ENCODE results near the gene UGT1A4. TPM values are rescaled to one million over a fixed set of nuclear protein-coding genes. Genes with fewer than 3 reads are reported as not detected.
"Not testable (repeated sequence)": the region's sequence is repeated elsewhere in the genome, so short reads cannot be mapped to it uniquely, and the experiment has no call there.

Gene UGT1A4
- total RNA-seq, 1 donor from 2014 or later: not detected

DNA sequence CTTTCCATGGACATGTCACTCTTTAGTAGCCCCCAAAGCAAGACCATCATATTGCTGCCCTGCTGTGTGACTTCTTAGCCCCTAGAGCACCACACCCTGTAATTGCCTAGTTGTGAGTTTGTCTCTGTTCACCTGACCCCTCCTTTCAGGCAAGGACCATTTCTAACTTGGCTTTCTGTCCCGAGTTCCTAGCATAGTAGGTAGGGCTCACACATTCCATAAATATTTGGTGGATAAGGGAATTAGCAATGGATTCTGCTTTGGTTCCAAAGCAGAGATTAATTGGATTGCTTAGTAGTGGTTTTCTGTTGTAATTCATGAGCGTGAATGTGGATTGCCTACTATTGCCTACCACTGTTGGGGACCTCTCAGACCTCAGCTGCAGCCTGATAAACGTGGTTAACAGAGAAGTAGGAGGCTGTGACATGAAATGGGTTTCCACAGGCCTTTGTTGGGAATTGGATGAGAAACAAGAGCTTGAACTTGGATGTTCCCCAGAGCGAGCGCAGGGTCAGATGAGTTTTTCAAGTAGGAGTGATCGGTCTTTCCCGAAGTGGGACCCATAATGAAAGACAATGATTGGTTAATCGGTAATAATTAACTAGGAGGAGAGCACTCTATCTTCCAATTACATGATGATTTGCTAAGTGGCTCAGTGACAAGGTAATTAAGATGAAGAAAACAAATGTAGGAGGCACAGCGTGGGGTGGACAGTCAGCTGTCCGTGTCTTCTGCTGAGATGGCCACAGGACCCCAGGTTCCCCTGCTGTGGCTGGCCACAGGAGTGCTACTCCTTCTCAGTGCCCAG is 28.1 kb downstream of the UGT1A4 start:
- H3K27ac Mint-ChIP-seq: no peak overlapping the region
- DNase-seq (ENCODE audit: low spot score in 2 of 2, unreplicated experiment in 2 of 2): no peak
- H3K27me3 Mint-ChIP-seq (ENCODE audit: low read depth): peaks cover 8% of the 10 kb centered on the region
- H3K4me3 Mint-ChIP-seq: no peak overlapping the region
- no peaks in the 10 kb centered on the region for H3K4me1 Mint-ChIP-seq
- no peak for TF ChIP-seq CTCF (IDR thresholded peaks at IDR 0.05; ENCODE audit: unreplicated experiment)
- H3K36me3 Mint-ChIP-seq: no peaks in the 10 kb centered on the region
- peaks cover 38% of the 10 kb centered on the region for H3K9me3 Mint-ChIP-seq

GRCh38 chr2:233747283-233747544 is 28.7 kb downstream of the UGT1A4 start:
- no peak overlapping the region for H3K4me3 Mint-ChIP-seq
- no peaks in the 10 kb centered on the region for H3K4me1 Mint-ChIP-seq
- DNase-seq (ENCODE audit: low spot score in 2 of 2, unreplicated experiment in 2 of 2): no peak
- TF ChIP-seq CTCF (IDR thresholded peaks at IDR 0.05; ENCODE audit: unreplicated experiment): no peak
- no peak overlapping the region for H3K27ac Mint-ChIP-seq
- no peaks in the 10 kb centered on the region for H3K36me3 Mint-ChIP-seq
- H3K9me3 Mint-ChIP-seq: peaks cover 42% of the 10 kb centered on the region
- H3K27me3 Mint-ChIP-seq (ENCODE audit: low read depth): peaks cover 5% of the 10 kb centered on the region

DNA sequence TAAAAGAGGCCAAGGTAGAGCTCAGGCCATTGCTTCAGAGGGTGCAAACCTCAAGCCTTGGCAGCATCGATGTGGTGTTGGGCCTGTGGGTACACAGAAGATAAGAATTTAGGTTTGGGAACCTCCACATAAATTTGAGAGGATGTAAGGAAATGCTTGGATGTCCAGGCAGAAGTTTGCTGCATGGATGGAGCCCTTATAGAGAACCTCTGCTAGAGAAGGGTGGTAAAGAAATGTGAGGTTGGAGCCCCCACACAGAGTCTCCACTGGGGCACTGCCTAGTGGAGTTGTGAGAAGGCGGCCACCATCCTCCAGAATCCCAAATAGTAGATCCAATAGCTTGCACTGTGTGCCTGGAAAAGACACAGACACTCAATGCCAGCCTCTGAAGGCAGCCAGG is 32.2 kb downstream of the UGT1A4 start:
- DNase-seq (ENCODE audit: low spot score in 2 of 2, unreplicated experiment in 2 of 2); H3K27me3 Mint-ChIP-seq (ENCODE audit: low read depth): not testable (repeated sequence)

DNA sequence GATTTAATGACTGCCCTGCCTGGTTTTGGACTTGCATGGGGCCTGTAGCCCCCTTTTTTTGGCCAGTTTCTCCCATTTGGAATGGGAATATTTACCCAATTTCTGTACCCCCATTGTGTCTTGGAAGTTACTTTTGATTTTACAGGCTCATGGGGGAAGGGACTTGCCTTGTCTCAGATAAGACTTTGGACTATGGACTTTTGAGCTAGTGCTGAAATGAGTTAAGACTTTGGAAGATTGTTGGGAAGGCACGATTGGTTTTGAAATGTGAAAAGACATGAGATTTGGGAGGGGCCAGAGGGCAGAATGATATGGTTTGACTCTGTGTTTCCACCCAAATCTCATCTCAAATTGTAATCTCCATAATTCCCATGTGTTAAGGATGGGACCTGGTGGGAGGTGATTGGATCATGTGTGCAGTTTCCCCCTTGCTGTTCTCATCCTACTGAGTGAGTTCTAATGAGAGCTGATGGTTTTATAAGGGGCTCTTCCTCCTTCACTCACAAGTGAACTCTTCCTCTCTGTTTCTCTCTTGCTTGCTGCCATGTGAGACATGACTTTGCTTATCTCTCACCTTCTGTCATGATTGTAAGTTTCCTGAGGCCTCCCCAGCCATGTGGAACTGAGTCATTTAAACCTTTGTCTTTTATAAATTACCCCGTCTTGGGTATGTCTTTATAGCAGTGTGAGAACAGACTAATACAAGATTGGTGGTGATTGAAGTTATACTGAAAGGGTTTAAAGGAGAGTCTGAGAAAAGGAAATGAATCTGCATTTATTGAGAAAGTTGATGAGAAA is 32.9 kb downstream of the UGT1A4 start:
- H3K27ac Mint-ChIP-seq; H3K4me3 Mint-ChIP-seq; H3K36me3 Mint-ChIP-seq; H3K27me3 Mint-ChIP-seq (ENCODE audit: low read depth); H3K4me1 Mint-ChIP-seq; DNase-seq (ENCODE audit: low spot score in 2 of 2, unreplicated experiment in 2 of 2): not testable (repeated sequence)
- peaks cover 47% of the 10 kb centered on the region for H3K9me3 Mint-ChIP-seq

More for the DNA sequence above, 32.2 kb downstream of the UGT1A4 start:
- H3K36me3 Mint-ChIP-seq, H3K4me1 Mint-ChIP-seq, H3K4me3 Mint-ChIP-seq, H3K27ac Mint-ChIP-seq: not testable (repeated sequence)
- peaks cover 47% of the 10 kb centered on the region for H3K9me3 Mint-ChIP-seq

DNA sequence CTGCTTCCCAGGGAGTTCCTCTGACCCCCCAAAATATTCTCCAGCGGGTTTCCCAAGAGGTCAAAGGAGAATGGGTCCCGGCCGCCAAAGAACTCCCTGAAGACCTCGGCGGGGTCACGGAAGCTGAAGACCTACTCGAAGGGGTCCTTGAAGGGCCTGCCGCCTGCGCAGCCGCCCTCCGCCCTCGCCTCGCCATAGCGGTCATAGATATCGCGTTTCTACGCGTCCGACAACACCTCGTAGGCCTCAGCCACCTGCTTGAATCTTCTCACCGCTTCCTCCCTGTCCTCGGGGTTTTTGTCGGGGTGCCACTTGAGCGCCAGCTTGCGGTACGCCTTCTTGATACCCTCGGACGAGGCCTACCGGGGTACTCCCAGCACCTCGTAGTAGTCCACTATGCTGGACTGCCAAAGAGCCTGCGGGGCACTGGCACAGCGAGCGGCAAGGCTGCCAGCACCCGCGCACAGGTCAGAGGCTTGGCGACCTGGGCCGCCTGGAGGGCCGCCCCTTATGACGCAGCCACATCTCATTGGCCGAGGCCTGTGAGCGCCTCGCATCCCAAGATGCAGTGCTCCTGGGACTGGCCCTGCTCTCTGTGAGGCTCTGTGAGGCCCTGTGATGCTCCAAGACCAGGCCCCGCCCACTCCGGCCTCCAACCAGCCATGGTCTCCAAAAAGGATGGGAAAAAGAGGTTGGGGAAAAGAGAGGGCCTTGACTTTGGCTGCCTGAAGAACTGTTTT is 36.5 kb downstream of the UGT1A4 start:
- no peak for TF ChIP-seq CTCF (IDR thresholded peaks at IDR 0.05; ENCODE audit: unreplicated experiment)
- DNase-seq (ENCODE audit: low spot score in 2 of 2, unreplicated experiment in 2 of 2): no peak
- Mint-ChIP-seq H3K9me3 (peaks cover 22% of the 10 kb centered on the region), H3K36me3 (no peaks in the 10 kb centered on the region), H3K4me1 (no peaks in the 10 kb centered on the region), H3K27ac (no peak overlapping the region), H3K4me3 (no peak overlapping the region), H3K27me3 (ENCODE audit: low read depth) (no peaks in the 10 kb centered on the region)

- no peak for DNase-seq (ENCODE audit: low spot score in 2 of 2, unreplicated experiment in 2 of 2)
- no peak for TF ChIP-seq CTCF (IDR thresholded peaks at IDR 0.05; ENCODE audit: unreplicated experiment)
- Mint-ChIP-seq H3K27me3 (ENCODE audit: low read depth) (peaks cover 1% of the 10 kb centered on the region), H3K9me3 (peaks cover 10% of the 10 kb centered on the region), H3K4me1 (no peaks in the 10 kb centered on the region), H3K27ac (no peak overlapping the region), H3K4me3 (no peak overlapping the region), H3K36me3 (no peaks in the 10 kb centered on the region)
Observed at GRCh38 chr2:233756429-233757081, 38.0 kb downstream of the UGT1A4 start.

All from mesothelial cell of epicardium (in vitro differentiated cells).